ENCODE results near the gene COX4I1. TPM values are rescaled to one million over a fixed set of nuclear protein-coding genes. Genes with fewer than 3 reads are reported as not detected.

The COX4I1 gene
- total and polyA plus RNA-seq, 2 of the 8 experiments (the other 6 are each of a cell fraction or from before 2014, with no cell fraction given) = 507 to 707 TPM

GRCh38 chr16:85753976-85754375 lies 45.5 kb upstream of the COX4I1 start (continued):
- TF ChIP-seq MAFK (IDR thresholded peaks at IDR 0.05; ENCODE audit: low read depth, low read length) (no peak), KDM1A (IDR thresholded peaks at IDR 0.05; ENCODE audit: borderline replicate concordance, low read length) (no peak), JUN (IDR thresholded peaks at IDR 0.05; ENCODE audit: low read depth, low read length) (no peak), RFX5 (IDR thresholded peaks at IDR 0.05; ENCODE audit: borderline replicate concordance, low read depth, low read length) (no peak), SUZ12 (IDR thresholded peaks at IDR 0.05; ENCODE audit: low read length) (no peak), EZH2 (IDR thresholded peaks at IDR 0.05; ENCODE audit: low read depth, low read length, severe bottlenecking) (no peak), TAF1 (IDR thresholded peaks at IDR 0.05; ENCODE audit: low read depth, low read length) (no peak)
